Smooth muscle cell (in vitro differentiated cells): Measurements from ENCODE around the gene CD151. TPM values are rescaled to one million over a fixed set of nuclear protein-coding genes. Genes with fewer than 3 reads are reported as not detected.

Source experiments
- DNase-seq: peaks from one replicate; lab custom pipeline; 2025; ENCODE audit not compliant: unreplicated experiment; lab: John Stamatoyannopoulos, UW
- H2AFZ ChIP-seq: fragments of 200-600 bp; sonication (generic); 2 replicates; pipeline ENCODE4 v1.6.0; 2016; ENCODE audit warnings: antibody characterized with exemption, low read depth, mild to moderate bottlenecking
- H3F3A ChIP-seq: fragments of 200-600 bp; sonication (generic); 2 replicates; pipeline ENCODE4 v1.6.0; 2017; ENCODE audit warnings: antibody characterized with exemption, low read depth
- H3K27ac ChIP-seq: fragments of 200-600 bp; sonication (generic); 2 replicates; pipeline ENCODE4 v1.5.1; 2016; ENCODE audit warnings: low read depth, mild to moderate bottlenecking
- H3K27me3 ChIP-seq: fragments of 200-600 bp; sonication (generic); 2 replicates; pipeline ENCODE4 v1.6.1; 2016; ENCODE audit warnings: low read depth, mild to moderate bottlenecking
- H3K36me3 ChIP-seq: fragments of 200-600 bp; sonication (generic); 2 replicates; pipeline ENCODE4 v1.5.1; 2016; ENCODE audit warnings: low read depth
- H3K4me1 ChIP-seq: fragments of 200-600 bp; sonication (generic); 2 replicates; pipeline ENCODE4 v1.5.1; 2016; ENCODE audit warnings: low read depth
- H3K4me2 ChIP-seq: fragments of 200-600 bp; sonication (generic); 2 replicates; pipeline ENCODE4 v1.6.0; 2016; ENCODE audit warnings: mild to moderate bottlenecking
- H3K4me3 ChIP-seq: fragments of 200-600 bp; sonication (generic); 2 replicates; pipeline ENCODE4 v1.5.1; 2016; ENCODE audit warnings: mild to moderate bottlenecking
- H3K79me2 ChIP-seq: fragments of 200-600 bp; sonication (generic); 2 replicates; pipeline ENCODE4 v1.6.0; 2016; ENCODE audit warnings: low read depth, mild to moderate bottlenecking
- H3K9ac ChIP-seq: fragments of 200-600 bp; sonication (generic); 2 replicates; pipeline ENCODE4 v1.6.0; 2016; ENCODE audit warnings: low read depth
- H3K9me3 ChIP-seq: fragments of 200-600 bp; sonication (generic); replicated peaks from 2 replicates; pipeline ENCODE4 v1.5.1; 2016; ENCODE audit warnings: low read depth
- H4K20me1 ChIP-seq: fragments of 200-600 bp; sonication (generic); 2 replicates; pipeline ENCODE4 v1.6.0; 2016; ENCODE audit warnings: low read depth
- CTCF ChIP-seq: fragments of 200-600 bp; sonication (generic); IDR thresholded peaks from 2 replicates; pipeline ENCODE4 v1.5.1; 2017; ENCODE audit warnings: borderline replicate concordance, mild to moderate bottlenecking, antibody characterized with exemption; ENCODE audit not compliant: insufficient read depth, poor library complexity, severe bottlenecking
- WGBS: methylation state at CpG from one replicate; pipeline ENCODE4 v1.1.7; 2016; ENCODE audit warnings: low lambda C conversion rate; 5-methylcytosine and 5-hydroxymethylcytosine counted together
- polyA plus RNA-seq: library from polyadenylated mRNA; unstranded; fragments of >200 nt; fragmentation: Nextera tagmentation; extraction: Ambion mirVana; gene quantifications from 2 replicates; pipeline ENCODE4 v1.2.1, GENCODE V29; 2016
- total RNA-seq: library from RNA; depleted of rRNA; stranded (reverse); fragments of >200 nt; gene quantifications from 2 replicates; pipeline ENCODE4 v1.2.3, GENCODE V29; 2014

CD151 gene
- total and polyA plus RNA-seq, 2 experiments from 2014 or later = 256 to 391 TPM

- no peak overlapping the region for H3K9ac ChIP-seq
- no peaks in the 10 kb centered on the region for H3K36me3 ChIP-seq
- no peak overlapping the region for H3K27ac ChIP-seq
- no peaks in the 10 kb centered on the region for H3K79me2 ChIP-seq
- H3K4me3 ChIP-seq = no peak overlapping the region
- H3F3A ChIP-seq = no peaks in the 10 kb centered on the region
- no peak overlapping the region for H2AFZ ChIP-seq
- 89% methylated on average over 21 of the region's 21 CpGs for WGBS
- TF ChIP-seq CTCF = no peak
- peaks cover 68% of the 10 kb centered on the region for H4K20me1 ChIP-seq
- H3K9me3 ChIP-seq = no peaks in the 10 kb centered on the region
- H3K4me1 ChIP-seq = peaks cover 16% of the 10 kb centered on the region
- DNase-seq = no peak
- no peaks in the 10 kb centered on the region for H3K27me3 ChIP-seq
- H3K4me2 ChIP-seq = peak overlapping the region; percentile 67
These were observed 27.7 kb downstream of the CD151 start for GRCh38 chr11:860234-861104.

- no peak overlapping the region for H3K4me3 ChIP-seq
- H4K20me1 ChIP-seq = peaks cover 62% of the 10 kb centered on the region
- no peak overlapping the region for H3K27ac ChIP-seq
- H3K27me3 ChIP-seq = no peaks in the 10 kb centered on the region
- H3K9me3 ChIP-seq = no peaks in the 10 kb centered on the region
- no peaks in the 10 kb centered on the region for H3F3A ChIP-seq
- H3K9ac ChIP-seq = no peak overlapping the region
- no peaks in the 10 kb centered on the region for H3K36me3 ChIP-seq
- no peak for TF ChIP-seq CTCF
- peaks cover 16% of the 10 kb centered on the region for H3K4me1 ChIP-seq
- H2AFZ ChIP-seq = no peak overlapping the region
- no peak for DNase-seq
- no peaks in the 10 kb centered on the region for H3K79me2 ChIP-seq
- no peak overlapping the region for H3K4me2 ChIP-seq
- 97% methylated on average over 14 of the region's 14 CpGs for WGBS
These were observed 28.3 kb downstream of the CD151 start for GRCh38 chr11:861105-861479.

- Histone ChIP-seq H4K20me1 (peaks cover 61% of the 10 kb centered on the region), H3K9ac (no peak overlapping the region), H2AFZ (no peak overlapping the region), H3K9me3 (no peaks in the 10 kb centered on the region), H3K4me1 (peaks cover 16% of the 10 kb centered on the region), H3K79me2 (no peaks in the 10 kb centered on the region), H3K4me3 (no peak overlapping the region), H3K36me3 (no peaks in the 10 kb centered on the region), H3K27ac (no peak overlapping the region), H3F3A (no peaks in the 10 kb centered on the region), H3K4me2 (no peak overlapping the region), H3K27me3 (no peaks in the 10 kb centered on the region)
- no peak for DNase-seq
- TF ChIP-seq CTCF = no peak
- WGBS = 75% methylated on average over 19 of the region's 20 CpGs
These were observed 29.4 kb downstream of the CD151 start for GRCh38 chr11:862081-862661.
